HEK293 (cell line): ENCODE data around the gene CEP70.

Source experiments
- CTCF ChIA-PET: fragments of 350-600 bp; formaldehyde crosslinking; extraction: SDS; loops from one replicate; lab custom pipeline; 2021; ENCODE audit warnings: antibody characterized with exemption; lab: Yijun Ruan, JAX
- POLR2A ChIA-PET: fragments of 300-600 bp; formaldehyde crosslinking; extraction: SDS; loops from one replicate; lab custom pipeline; 2020; ENCODE audit warnings: antibody characterized with exemption, inconsistent platforms; lab: Yijun Ruan, JAX
- H3K27ac ChIP-seq: fragments of 200-500 bp; sonication (Bioruptor generic); 2 replicates; pipeline ENCODE4 v1.5.1; 2014; ENCODE audit warnings: low read depth, low read length, control low read depth, inconsistent platforms; ENCODE audit errors: extremely low read depth
- H3K36me3 ChIP-seq, 2 experiments: fragments of 200-500 bp in 1 of 2; sonication (Bioruptor generic) in 1 of 2; 1 replicate in 1 of 2; 2 replicates in 1 of 2; pipeline ENCODE4 v1.5.1; 2014 to 2017; ENCODE audit warnings: inconsistent platforms in 2 of 2, low read length in 2 of 2; ENCODE audit not compliant: control insufficient read depth in 2 of 2, insufficient read depth in 1 of 2
- H3K4me1 ChIP-seq: fragments of 200-500 bp; sonication (Bioruptor generic); 2 replicates; pipeline ENCODE4 v1.5.1; 2014; ENCODE audit warnings: mild to moderate bottlenecking, low read length, inconsistent platforms; ENCODE audit not compliant: control insufficient read depth, insufficient read depth
- H3K4me3 ChIP-seq: 2 replicates; pipeline ENCODE4 v1.5.1; 2011; ENCODE audit warnings: low read depth, mild to moderate bottlenecking, control low read depth, low read length, moderate library complexity
- H3K9me3 ChIP-seq: fragments of 200-500 bp; sonication (Bioruptor generic); 2 replicates; pipeline ENCODE4 v1.5.1; 2014; ENCODE audit warnings: low read depth, low read length, inconsistent platforms; ENCODE audit not compliant: control insufficient read depth, insufficient read depth
- KLF7 ChIP-seq: fragments of 450-650 bp; formaldehyde crosslinking; IDR thresholded peaks from 2 replicates; pipeline ENCODE4 v1.5.1; 2016; ENCODE audit warnings: missing biosample characterization, missing genetic modification characterization, borderline replicate concordance
- PRDM1 ChIP-seq: fragments of 450-650 bp; formaldehyde crosslinking; IDR thresholded peaks from 2 replicates; pipeline ENCODE4; 2016; ENCODE audit warnings: missing biosample characterization, missing genetic modification characterization
- SP3 ChIP-seq: fragments of 450-650 bp; formaldehyde crosslinking; IDR thresholded peaks from 2 replicates; pipeline ENCODE4 v1.5.1; 2016; ENCODE audit warnings: missing biosample characterization, missing genetic modification characterization
- WT1 ChIP-seq: fragments of 450-650 bp; formaldehyde crosslinking; IDR thresholded peaks from 2 replicates; pipeline ENCODE4 v1.5.1; 2016; ENCODE audit warnings: missing biosample characterization, missing genetic modification characterization
- ZNF10 ChIP-seq: fragments of 450-650 bp; formaldehyde crosslinking; IDR thresholded peaks from 2 replicates; pipeline ENCODE4 v1.5.1; 2017; ENCODE audit warnings: missing biosample characterization, missing genetic modification characterization
- ZNF140 ChIP-seq: fragments of 450-650 bp; formaldehyde crosslinking; IDR thresholded peaks from 2 replicates; pipeline ENCODE4 v1.5.1; 2016; ENCODE audit warnings: missing biosample characterization, missing genetic modification characterization
- ZNF274 ChIP-seq, 2 experiments: fragments of 200-500 bp in 1 of 2; fragments of 450-650 bp in 1 of 2; sonication (Bioruptor generic) in 1 of 2; formaldehyde crosslinking in 1 of 2; IDR thresholded peaks; 2 replicates each; pipeline versions ENCODE4 v1.5.1 to v1.6.1; 2014 to 2016; ENCODE audit warnings: borderline replicate concordance in 1 of 2, inconsistent platforms in 1 of 2, low read length in 1 of 2, missing biosample characterization in 1 of 2, missing genetic modification characterization in 1 of 2
- ZNF37A ChIP-seq: fragments of 450-650 bp; IDR thresholded peaks from 2 replicates; pipeline ENCODE4 v1.5.1; 2018; ENCODE audit warnings: missing biosample characterization, missing genetic modification characterization
- ZNF433 ChIP-seq: fragments of 450-650 bp; formaldehyde crosslinking; IDR thresholded peaks from 2 replicates; pipeline ENCODE4 v1.5.1; 2016; ENCODE audit warnings: missing biosample characterization, missing genetic modification characterization, low read depth
- ZNF48 ChIP-seq: fragments of 450-650 bp; formaldehyde crosslinking; IDR thresholded peaks from 2 replicates; pipeline ENCODE4 v1.5.1; 2016; ENCODE audit warnings: missing biosample characterization, missing genetic modification characterization
- ZNF600 ChIP-seq: fragments of 450-650 bp; formaldehyde crosslinking; IDR thresholded peaks from 2 replicates; pipeline ENCODE4 v1.5.1; 2016; ENCODE audit warnings: missing biosample characterization, missing genetic modification characterization
- ZNF777 ChIP-seq: fragments of 450-650 bp; formaldehyde crosslinking; IDR thresholded peaks from 2 replicates; pipeline ENCODE4 v1.5.1; 2017; ENCODE audit warnings: missing biosample characterization, missing genetic modification characterization, borderline replicate concordance
- ZXDB ChIP-seq: fragments of 450-650 bp; formaldehyde crosslinking; IDR thresholded peaks from 2 replicates; pipeline ENCODE4 v1.5.1; 2016; ENCODE audit warnings: missing biosample characterization, missing genetic modification characterization
- TF ChIP-seq, protein P1 (sequence below): fragments of 450-650 bp; formaldehyde crosslinking; IDR thresholded peaks from 2 replicates; pipeline ENCODE4 v1.5.1; 2016; ENCODE audit warnings: missing biosample characterization, missing genetic modification characterization
- TF ChIP-seq, protein P2 (sequence below): fragments of 450-650 bp; formaldehyde crosslinking; IDR thresholded peaks from 2 replicates; pipeline ENCODE4 v1.5.1; 2017; ENCODE audit warnings: missing biosample characterization, missing genetic modification characterization
- TF ChIP-seq, protein P3 (sequence below): fragments of 450-650 bp; formaldehyde crosslinking; IDR thresholded peaks from 2 replicates; pipeline ENCODE4 v1.5.1; 2016; ENCODE audit warnings: missing biosample characterization, missing genetic modification characterization
- TF ChIP-seq, protein P4 (sequence below): fragments of 450-650 bp; formaldehyde crosslinking; IDR thresholded peaks from 2 replicates; pipeline ENCODE4 v1.5.1; 2016; ENCODE audit warnings: missing biosample characterization, missing genetic modification characterization

Gene CEP70

DNA sequence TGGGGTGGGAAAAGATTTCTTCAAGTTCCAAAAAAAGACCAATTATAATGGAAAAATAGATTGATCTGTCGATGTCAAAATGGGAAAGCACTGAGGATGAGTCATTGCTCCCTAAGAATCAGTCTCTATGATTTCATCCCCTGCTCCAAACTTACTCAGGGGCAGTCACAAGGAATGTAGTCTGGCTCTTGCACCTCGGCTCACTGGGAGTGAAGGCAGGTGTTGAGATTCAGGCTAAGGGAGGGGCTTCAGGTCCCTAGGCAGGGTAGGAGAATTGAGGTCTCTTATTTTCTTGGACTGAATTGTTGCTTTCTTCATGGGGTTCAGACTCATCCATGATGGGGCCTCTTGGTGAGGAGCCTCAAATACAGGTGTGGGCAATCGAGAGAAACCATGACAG, 145.4 kb downstream of the CEP70 start:
- CTCF ChIA-PET = interaction anchor here (0.6 kb wide), 1 partner anchor 31 kb away, joined by 3 read pairs; no protein-coding TSS in a partner anchor
- Histone ChIP-seq H3K27ac (no peak overlapping the region), H3K4me3 (no peak overlapping the region), H3K9me3 (no peaks in the 10 kb centered on the region), H3K4me1 (no peaks in the 10 kb centered on the region), H3K36me3 (no peaks in the 10 kb centered on the region)
- TF ChIP-seq, protein P1, sequence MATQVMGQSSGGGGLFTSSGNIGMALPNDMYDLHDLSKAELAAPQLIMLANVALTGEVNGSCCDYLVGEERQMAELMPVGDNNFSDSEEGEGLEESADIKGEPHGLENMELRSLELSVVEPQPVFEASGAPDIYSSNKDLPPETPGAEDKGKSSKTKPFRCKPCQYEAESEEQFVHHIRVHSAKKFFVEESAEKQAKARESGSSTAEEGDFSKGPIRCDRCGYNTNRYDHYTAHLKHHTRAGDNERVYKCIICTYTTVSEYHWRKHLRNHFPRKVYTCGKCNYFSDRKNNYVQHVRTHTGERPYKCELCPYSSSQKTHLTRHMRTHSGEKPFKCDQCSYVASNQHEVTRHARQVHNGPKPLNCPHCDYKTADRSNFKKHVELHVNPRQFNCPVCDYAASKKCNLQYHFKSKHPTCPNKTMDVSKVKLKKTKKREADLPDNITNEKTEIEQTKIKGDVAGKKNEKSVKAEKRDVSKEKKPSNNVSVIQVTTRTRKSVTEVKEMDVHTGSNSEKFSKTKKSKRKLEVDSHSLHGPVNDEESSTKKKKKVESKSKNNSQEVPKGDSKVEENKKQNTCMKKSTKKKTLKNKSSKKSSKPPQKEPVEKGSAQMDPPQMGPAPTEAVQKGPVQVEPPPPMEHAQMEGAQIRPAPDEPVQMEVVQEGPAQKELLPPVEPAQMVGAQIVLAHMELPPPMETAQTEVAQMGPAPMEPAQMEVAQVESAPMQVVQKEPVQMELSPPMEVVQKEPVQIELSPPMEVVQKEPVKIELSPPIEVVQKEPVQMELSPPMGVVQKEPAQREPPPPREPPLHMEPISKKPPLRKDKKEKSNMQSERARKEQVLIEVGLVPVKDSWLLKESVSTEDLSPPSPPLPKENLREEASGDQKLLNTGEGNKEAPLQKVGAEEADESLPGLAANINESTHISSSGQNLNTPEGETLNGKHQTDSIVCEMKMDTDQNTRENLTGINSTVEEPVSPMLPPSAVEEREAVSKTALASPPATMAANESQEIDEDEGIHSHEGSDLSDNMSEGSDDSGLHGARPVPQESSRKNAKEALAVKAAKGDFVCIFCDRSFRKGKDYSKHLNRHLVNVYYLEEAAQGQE (tag by site-specific recombination) = no peak
- POLR2A ChIA-PET = no interaction called here

DNA sequence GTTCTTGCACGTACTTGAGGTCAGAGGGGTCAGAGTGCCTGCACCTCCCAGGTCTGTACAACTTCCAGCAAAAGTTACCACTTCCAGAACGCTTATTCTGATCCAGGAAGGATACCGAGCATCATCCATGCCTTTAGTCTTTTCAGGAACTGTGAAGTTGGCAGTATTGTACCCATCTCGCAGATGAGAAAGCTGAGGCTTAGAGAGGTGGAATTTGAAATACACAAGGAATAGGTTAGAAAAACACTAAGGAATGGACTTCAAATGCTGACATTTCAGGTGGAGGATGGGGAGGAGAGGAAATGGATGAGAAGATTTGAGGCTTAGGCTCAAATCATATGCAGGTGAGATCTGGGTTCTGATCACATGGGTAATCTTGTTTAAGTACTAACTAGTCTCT, 148.4 kb downstream of the CEP70 start:
- Histone ChIP-seq H3K4me1 (no peaks in the 10 kb centered on the region), H3K4me3 (no peak overlapping the region)
- TF ChIP-seq ZNF777 (tag by site-specific recombination) (no peak), SP3 (tag by site-specific recombination) (no peak), ZNF48 (no peak), KLF7 (tag by site-specific recombination) (no peak), PRDM1 (tag by site-specific recombination) (no peak), ZNF140 (tag by site-specific recombination) (no peak), ZNF600 (tag by site-specific recombination) (no peak), WT1 (tag by site-specific recombination) (no peak), ZNF433 (tag by site-specific recombination) (no peak), ZNF37A (tag by site-specific recombination) (no peak), ZNF274 (IDR thresholded peaks at IDR 0.05; ENCODE audit: low read length) (no peak), ZNF274 (tag by site-specific recombination; IDR thresholded peaks at IDR 0.05; ENCODE audit: borderline replicate concordance) (no peak), ZXDB (no peak), ZNF10 (tag by site-specific recombination) (no peak)
- TF ChIP-seq, protein P2, sequence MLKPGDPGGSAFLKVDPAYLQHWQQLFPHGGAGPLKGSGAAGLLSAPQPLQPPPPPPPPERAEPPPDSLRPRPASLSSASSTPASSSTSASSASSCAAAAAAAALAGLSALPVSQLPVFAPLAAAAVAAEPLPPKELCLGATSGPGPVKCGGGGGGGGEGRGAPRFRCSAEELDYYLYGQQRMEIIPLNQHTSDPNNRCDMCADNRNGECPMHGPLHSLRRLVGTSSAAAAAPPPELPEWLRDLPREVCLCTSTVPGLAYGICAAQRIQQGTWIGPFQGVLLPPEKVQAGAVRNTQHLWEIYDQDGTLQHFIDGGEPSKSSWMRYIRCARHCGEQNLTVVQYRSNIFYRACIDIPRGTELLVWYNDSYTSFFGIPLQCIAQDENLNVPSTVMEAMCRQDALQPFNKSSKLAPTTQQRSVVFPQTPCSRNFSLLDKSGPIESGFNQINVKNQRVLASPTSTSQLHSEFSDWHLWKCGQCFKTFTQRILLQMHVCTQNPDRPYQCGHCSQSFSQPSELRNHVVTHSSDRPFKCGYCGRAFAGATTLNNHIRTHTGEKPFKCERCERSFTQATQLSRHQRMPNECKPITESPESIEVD = no peak
- TF ChIP-seq, protein P3, sequence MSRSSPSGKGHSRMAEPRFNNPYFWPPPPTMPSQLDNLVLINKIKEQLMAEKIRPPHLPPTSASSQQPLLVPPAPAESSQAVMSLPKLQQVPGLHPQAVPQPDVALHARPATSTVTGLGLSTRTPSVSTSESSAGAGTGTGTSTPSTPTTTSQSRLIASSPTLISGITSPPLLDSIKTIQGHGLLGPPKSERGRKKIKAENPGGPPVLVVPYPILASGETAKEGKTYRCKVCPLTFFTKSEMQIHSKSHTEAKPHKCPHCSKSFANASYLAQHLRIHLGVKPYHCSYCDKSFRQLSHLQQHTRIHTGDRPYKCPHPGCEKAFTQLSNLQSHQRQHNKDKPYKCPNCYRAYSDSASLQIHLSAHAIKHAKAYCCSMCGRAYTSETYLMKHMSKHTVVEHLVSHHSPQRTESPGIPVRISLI (tag by site-specific recombination) = no peak
- TF ChIP-seq, protein P4, sequence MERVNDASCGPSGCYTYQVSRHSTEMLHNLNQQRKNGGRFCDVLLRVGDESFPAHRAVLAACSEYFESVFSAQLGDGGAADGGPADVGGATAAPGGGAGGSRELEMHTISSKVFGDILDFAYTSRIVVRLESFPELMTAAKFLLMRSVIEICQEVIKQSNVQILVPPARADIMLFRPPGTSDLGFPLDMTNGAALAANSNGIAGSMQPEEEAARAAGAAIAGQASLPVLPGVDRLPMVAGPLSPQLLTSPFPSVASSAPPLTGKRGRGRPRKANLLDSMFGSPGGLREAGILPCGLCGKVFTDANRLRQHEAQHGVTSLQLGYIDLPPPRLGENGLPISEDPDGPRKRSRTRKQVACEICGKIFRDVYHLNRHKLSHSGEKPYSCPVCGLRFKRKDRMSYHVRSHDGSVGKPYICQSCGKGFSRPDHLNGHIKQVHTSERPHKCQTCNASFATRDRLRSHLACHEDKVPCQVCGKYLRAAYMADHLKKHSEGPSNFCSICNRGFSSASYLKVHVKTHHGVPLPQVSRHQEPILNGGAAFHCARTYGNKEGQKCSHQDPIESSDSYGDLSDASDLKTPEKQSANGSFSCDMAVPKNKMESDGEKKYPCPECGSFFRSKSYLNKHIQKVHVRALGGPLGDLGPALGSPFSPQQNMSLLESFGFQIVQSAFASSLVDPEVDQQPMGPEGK = no peak
- TF ChIP-seq, all 188 proteins: peak for 0
- Histone ChIP-seq H3K36me3 (no peaks in the 10 kb centered on the region), H3K27ac (no peak overlapping the region), H3K9me3 (no peaks in the 10 kb centered on the region)
- CTCF ChIA-PET = interaction anchor here (0.7 kb wide), 1 partner anchor 412 kb away, joined by 3 read pairs; no protein-coding TSS in a partner anchor
- POLR2A ChIA-PET = no interaction called here
